H1 (cell line): ENCODE data around the gene DPP3. TPM values are rescaled to one million over a fixed set of nuclear protein-coding genes. Genes with fewer than 3 reads are reported as not detected.

Source experiments
- HDAC2 ChIP-seq, 2 experiments: fragments of 300-600 bp in 1 of 2; sonication (generic) in 1 of 2; IDR thresholded peaks; 2 replicates each; pipeline ENCODE4 v1.6.1; 2011 to 2012; ENCODE audit warnings: low read depth in 2 of 2, low read length in 2 of 2, mild to moderate bottlenecking in 2 of 2, moderate library complexity in 2 of 2, borderline replicate concordance in 1 of 2, inconsistent platforms in 1 of 2
- polyA plus RNA-seq, 7 experiments: library from polyadenylated mRNA; depleted of rRNA in 3 of 7; stranded (reverse) in 5 of 7; unstranded in 2 of 7; fragments of >200 nt in 5 of 7; fragments of 200-250 nt in 2 of 7; gene quantifications; 1 replicate in 5 of 7; 2 replicates in 1 of 7; 4 replicates in 1 of 7; pipeline versions ENCODE4 v1.2.1 to v1.2.3, GENCODE V29; 2011 to 2013; ENCODE audit warnings: missing spikeins in 2 of 7, mixed read lengths in 2 of 7
- total RNA-seq: library from RNA; stranded (reverse); fragmentation: NEBNext Ultra II Directional; extraction: Animal tissue kit (Norgen Biotek cat#: 25700); gene quantifications from 2 replicates; pipeline ENCODE4 v1.2.1, GENCODE V29; 2021

The DPP3 gene
- total and polyA plus RNA-seq, 2 of the 8 experiments (the other 6 are each of a cell fraction or from before 2014, with no cell fraction given): 75.1 to 82.7 TPM

DNA sequence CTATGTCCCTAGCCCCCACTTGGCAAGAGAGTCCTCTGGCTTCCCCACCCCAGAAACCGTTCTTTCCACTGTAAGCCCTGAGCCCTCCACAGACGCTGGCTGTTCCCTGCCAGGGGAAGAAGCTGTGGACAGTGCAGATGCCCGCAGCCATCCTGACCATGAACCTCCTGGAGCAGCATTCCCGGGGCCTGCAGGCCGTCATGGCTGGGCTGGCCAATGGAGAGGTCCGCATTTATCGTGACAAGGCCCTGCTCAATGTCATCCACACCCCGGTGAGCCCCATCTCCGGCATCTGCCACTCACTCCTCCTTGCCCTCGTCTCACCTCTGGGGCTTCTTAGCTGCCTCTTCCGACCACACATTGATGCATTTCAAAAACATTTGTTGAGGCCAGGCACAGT lies 43.4 kb downstream of the DPP3 start (continued):
- no peak for TF ChIP-seq HDAC2 (IDR thresholded peaks at IDR 0.05; ENCODE audit: borderline replicate concordance in 1 of 2, low read depth in 2 of 2, low read length in 2 of 2)
